ENCODE measurements around the gene GCNT1. TPM values are rescaled to one million over a fixed set of nuclear protein-coding genes. Genes with fewer than 3 reads are reported as not detected.

GCNT1 gene
- total and polyA plus RNA-seq, 2 of the 4 experiments (the other 2 are of a cell fraction), result 12.5 to 46.6 TPM

- H3K9me3 ChIP-seq (ENCODE audit: control insufficient read depth, insufficient read depth, low read length), result no peaks in the 10 kb centered on the region
- H4K5ac ChIP-seq (ENCODE audit: low read depth, low read length), result no peak overlapping the region
- no peak for ATAC-seq (ENCODE audit: low read depth)
These were observed 35.5 kb upstream of the GCNT1 start for GRCh38 chr9:76423216-76424177.

More at GRCh38 chr9:76423216-76424177, 35.5 kb upstream of the GCNT1 start:
- Histone ChIP-seq H3K27me3 (ENCODE audit: control insufficient read depth, insufficient read depth, low read length) (no peaks in the 10 kb centered on the region), H3K36me3 (ENCODE audit: control insufficient read depth, insufficient read depth, low read length) (no peaks in the 10 kb centered on the region), H3K4me2 (ENCODE audit: low read depth, low read length) (no peak overlapping the region), H3K4me3 (ENCODE audit: insufficient read depth, low read depth, low read length) (no peak overlapping the region), H4K8ac (ENCODE audit: low read depth in 2 of 2, low read length in 2 of 2) (no peak overlapping the region), H2BK15ac (ENCODE audit: low read depth, low read length) (no peak overlapping the region), H3K23ac (ENCODE audit: low read depth, low read length) (no peak overlapping the region), H2AFZ (replicated peaks; ENCODE audit: low read length, poor library complexity) (no peak overlapping the region), H2AK9ac (replicated peaks; ENCODE audit: low read depth, low read length, poor library complexity) (no peak overlapping the region), H2BK20ac (ENCODE audit: low read depth, low read length) (no peak overlapping the region), H3K9ac (ENCODE audit: low read depth, low read length) (no peak overlapping the region), H2AK5ac (ENCODE audit: low read depth, low read length) (no peak overlapping the region), H4K20me1 (ENCODE audit: insufficient read depth, low read length) (no peaks in the 10 kb centered on the region), H3K4me1 (ENCODE audit: control insufficient read depth, insufficient read depth, low read length) (no peaks in the 10 kb centered on the region), H3K18ac (ENCODE audit: low read depth, low read length) (no peak overlapping the region), H3K4ac (ENCODE audit: low read depth, low read length) (no peak overlapping the region), H4K91ac (ENCODE audit: insufficient read depth, low read depth, low read length) (no peak overlapping the region), H2BK5ac (ENCODE audit: low read depth, low read length, poor library complexity, severe bottlenecking) (no peak overlapping the region), H3K79me1 (ENCODE audit: low read depth in 1 of 2, low read length in 2 of 2) (no peaks in the 10 kb centered on the region), H2BK120ac (ENCODE audit: low read depth, low read length) (no peak overlapping the region), H3K14ac (replicated peaks; ENCODE audit: low read depth, low read length) (no peak overlapping the region), H3K27ac (ENCODE audit: insufficient read depth, low read length) (no peak overlapping the region), H3K9me1 (ENCODE audit: insufficient read depth, low read length) (no peaks in the 10 kb centered on the region), H3K56ac (ENCODE audit: extremely low read depth, insufficient read depth, low read length) (no peak overlapping the region)
- TF ChIP-seq CEBPB (IDR thresholded peaks at IDR 0.05; ENCODE audit: low read depth, low read length) (0 out of 2 replicates have a peak, but pooled peaks have one; percentile 6), MAFK (IDR thresholded peaks at IDR 0.05; ENCODE audit: low read depth, low read length) (no peak)
- BruUV-seq (replicated peaks), result no TSS peak
- no peak for DNase-seq
- no CpG with 5 or more reads among the region's 2 CpGs for WGBS, 2 experiments (ENCODE audit: extremely low coverage in 2 of 2, insufficient read length in 1 of 2)
- intact Hi-C loops (cut with micrococcal nuclease), result no loop called here
- ChIA-PET CTCF (interaction anchor here (0.6 kb wide), 1 partner anchor 15 kb away, joined by 4 read pairs; no protein-coding TSS in a partner anchor), POLR2A (ENCODE audit: unreplicated experiment) (no interaction called here)
- dilution Hi-C loops (cut with HindIII; ENCODE audit: low sequenced_read_pairs, unreplicated experiment), result no loop called here
- in situ Hi-C loops (cut with MboI; ENCODE audit: low sequenced_read_pairs), result no loop called here
